Liver (tissue), 3 donors: ENCODE measurements around the gene RNF222.

Experiments used
- TAF1 ChIP-seq: conservative IDR thresholded peaks from 2 replicates; pipeline ENCODE4 v1.6.1; 2016; ENCODE audit warnings: antibody characterized with exemption, mild to moderate bottlenecking
- TF ChIP-seq, protein P1 (sequence below): fragments of 150-350 bp; IDR thresholded peaks from 2 replicates; pipeline ENCODE4 v1.5.1; 2017; ENCODE audit warnings: improper control_type of control experiment, low read depth, low read length; ENCODE audit not compliant: missing input control
- donor health status: healthy.
- donor health status: healthy.

DNA sequence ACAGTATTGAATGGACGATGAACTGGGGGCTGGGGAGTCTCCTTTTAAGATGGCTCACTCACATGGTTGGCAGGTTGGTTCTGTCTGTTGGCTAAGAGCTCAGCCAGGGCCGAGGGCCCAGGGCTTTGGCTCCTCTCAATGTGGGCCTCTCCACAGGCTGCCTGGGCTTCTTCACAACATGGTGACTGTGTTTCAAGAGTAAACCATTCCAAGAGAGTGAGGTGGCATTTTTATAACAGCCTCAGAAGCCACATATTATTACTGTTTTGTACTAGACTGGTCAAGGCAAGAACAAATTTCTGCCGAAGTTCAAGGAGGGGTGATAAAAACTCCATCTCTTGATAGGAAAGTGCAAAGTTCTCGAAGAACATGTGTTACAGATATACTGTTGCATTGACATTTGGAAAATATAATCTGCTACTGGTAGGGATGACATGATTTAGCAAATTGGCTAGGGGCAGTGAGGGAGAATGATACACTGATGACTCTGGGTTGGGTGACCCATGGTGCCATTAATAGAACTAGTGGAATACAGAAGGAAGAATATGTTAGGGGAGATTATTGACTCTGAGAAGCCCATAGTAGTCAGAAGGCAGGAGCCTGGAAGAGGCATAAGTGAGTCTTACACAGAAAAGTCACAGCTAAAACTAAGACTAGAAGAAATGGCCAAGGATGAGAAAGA lies 34.8 kb downstream of the RNF222 start:
- TF ChIP-seq TAF1, result no peak
- TF ChIP-seq, protein P1, sequence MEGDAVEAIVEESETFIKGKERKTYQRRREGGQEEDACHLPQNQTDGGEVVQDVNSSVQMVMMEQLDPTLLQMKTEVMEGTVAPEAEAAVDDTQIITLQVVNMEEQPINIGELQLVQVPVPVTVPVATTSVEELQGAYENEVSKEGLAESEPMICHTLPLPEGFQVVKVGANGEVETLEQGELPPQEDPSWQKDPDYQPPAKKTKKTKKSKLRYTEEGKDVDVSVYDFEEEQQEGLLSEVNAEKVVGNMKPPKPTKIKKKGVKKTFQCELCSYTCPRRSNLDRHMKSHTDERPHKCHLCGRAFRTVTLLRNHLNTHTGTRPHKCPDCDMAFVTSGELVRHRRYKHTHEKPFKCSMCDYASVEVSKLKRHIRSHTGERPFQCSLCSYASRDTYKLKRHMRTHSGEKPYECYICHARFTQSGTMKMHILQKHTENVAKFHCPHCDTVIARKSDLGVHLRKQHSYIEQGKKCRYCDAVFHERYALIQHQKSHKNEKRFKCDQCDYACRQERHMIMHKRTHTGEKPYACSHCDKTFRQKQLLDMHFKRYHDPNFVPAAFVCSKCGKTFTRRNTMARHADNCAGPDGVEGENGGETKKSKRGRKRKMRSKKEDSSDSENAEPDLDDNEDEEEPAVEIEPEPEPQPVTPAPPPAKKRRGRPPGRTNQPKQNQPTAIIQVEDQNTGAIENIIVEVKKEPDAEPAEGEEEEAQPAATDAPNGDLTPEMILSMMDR, result no peak
